Ectodermal cell (in vitro differentiated cells): ENCODE data around the gene OR52L1.
"Not testable (repeated sequence)": the region's sequence is repeated elsewhere in the genome, so short reads cannot be mapped to it uniquely, and the experiment has no call there.

Experiments used
- H3K27ac ChIP-seq: 2 replicates; pipeline ENCODE4 v1.7.0; 2013; ENCODE audit warnings: mild to moderate bottlenecking, low read depth, low read length; ENCODE audit not compliant: insufficient read depth, poor library complexity, severe bottlenecking
- H3K27me3 ChIP-seq: 2 replicates; pipeline ENCODE4 v1.7.0; 2013; ENCODE audit warnings: mild to moderate bottlenecking, low read length; ENCODE audit not compliant: insufficient read depth, control insufficient read depth, poor library complexity, severe bottlenecking
- H3K36me3 ChIP-seq: one replicate; pipeline ENCODE4 v1.7.0; 2013; ENCODE audit warnings: low read length; ENCODE audit not compliant: control insufficient read depth, insufficient read depth
- H3K4me1 ChIP-seq: one replicate; pipeline ENCODE4 v1.7.0; 2013; ENCODE audit warnings: low read length; ENCODE audit not compliant: control insufficient read depth, insufficient read depth
- H3K4me3 ChIP-seq: 2 replicates; pipeline ENCODE4 v1.7.0; 2013; ENCODE audit warnings: low read depth, low read length, control low read depth; ENCODE audit not compliant: insufficient read depth
- H3K9me3 ChIP-seq: 2 replicates; pipeline ENCODE4 v1.7.0; 2013; ENCODE audit warnings: mild to moderate bottlenecking, low read length, moderate library complexity; ENCODE audit not compliant: control insufficient read depth
- WGBS, 2 experiments: methylation state at CpG; one replicate each; pipeline ENCODE4 v1.1.7; 2013; ENCODE audit warnings: missing lambda C conversion rate in 2 of 2; 5-methylcytosine and 5-hydroxymethylcytosine counted together

OR52L1 gene

DNA sequence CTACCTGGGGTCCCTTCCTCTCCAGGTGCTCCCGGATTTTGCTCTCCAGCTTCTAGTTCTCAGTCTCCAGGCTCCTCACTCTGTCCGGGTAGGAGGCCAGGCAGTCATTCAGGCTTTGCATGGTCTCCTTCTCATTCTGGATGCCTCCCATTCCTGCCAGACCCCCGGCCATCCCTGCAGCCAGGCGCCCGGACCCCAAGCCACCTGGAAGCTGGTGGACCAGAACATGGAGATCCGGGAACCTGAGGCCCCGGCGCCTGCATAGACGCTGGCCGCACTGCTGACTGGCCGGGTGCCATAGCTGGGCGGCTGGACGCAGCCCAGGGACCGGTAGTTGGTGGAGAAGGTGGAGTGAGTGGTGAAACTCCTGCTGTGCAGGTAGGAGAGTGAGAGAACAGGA, 8.0 kb upstream of the OR52L1 start:
- Histone ChIP-seq H3K36me3 (no peaks in the 10 kb centered on the region), H3K27ac (no peak overlapping the region), H3K4me1 (no peaks in the 10 kb centered on the region), H3K27me3 (no peaks in the 10 kb centered on the region), H3K4me3 (no peak overlapping the region), H3K9me3 (no peaks in the 10 kb centered on the region)
- 91 to 94% methylated on average over 14 of the region's 14 CpGs for WGBS, 2 experiments

DNA sequence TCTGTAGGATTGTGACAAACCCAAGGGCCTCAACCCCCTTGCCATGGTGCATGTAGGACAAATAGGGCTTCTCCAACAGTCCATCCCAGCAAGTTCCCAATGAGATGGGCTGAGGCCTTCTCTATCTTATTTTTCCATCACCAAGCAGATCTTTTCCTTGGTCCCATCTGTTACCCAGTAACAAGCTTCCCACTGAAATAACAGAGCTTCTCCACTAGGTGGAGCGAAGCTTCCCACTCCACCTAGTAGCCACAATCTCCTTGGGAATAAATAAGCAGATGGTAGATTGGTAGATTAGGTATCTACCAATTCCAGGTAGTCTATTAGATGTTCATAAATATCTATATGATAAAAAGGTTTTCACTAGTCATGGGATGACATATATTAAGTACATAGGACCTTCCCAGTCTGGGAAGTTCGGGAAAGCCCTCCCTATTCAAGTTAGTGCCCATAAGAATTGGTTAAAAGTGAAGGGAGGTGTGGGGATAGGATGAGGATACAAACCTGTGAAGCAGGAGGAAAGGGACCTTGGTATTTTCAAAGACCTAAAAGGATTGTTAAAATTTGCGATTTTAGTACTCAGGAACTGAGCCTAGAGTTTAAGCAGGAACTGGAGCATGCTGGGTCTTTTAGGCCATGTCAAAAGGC, 5.9 kb upstream of the OR52L1 start:
- H3K4me3 ChIP-seq: no peak overlapping the region
- WGBS, 2 experiments: 72 to 85% methylated on average over 2 of the region's 3 CpGs

DNA sequence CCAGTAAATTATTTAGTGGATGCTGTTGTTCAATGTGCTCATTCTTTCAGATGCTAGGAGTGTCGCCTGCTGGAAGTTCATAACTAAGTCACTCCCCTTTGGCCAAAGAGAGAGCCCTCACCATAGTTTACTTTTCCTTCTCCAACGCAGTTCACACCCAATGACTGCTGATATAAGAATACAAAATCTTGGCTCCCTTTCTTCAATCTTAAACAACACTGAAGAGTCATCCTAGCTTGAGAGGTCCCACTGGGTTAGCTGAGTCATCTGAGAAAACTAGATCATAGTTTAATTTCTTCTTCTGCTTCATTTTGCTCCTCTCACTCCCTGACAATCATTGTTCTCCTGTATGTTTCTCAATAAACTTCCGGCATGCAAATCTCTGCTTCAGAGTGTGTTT, 5.4 kb upstream of the OR52L1 start:
- no peak overlapping the region for H3K4me3 ChIP-seq

More for the DNA sequence above, 5.9 kb upstream of the OR52L1 start:
- Histone ChIP-seq H3K27me3 (no peaks in the 10 kb centered on the region), H3K36me3 (no peaks in the 10 kb centered on the region), H3K4me1 (no peaks in the 10 kb centered on the region), H3K9me3 (no peaks in the 10 kb centered on the region), H3K27ac (no peak overlapping the region)

DNA sequence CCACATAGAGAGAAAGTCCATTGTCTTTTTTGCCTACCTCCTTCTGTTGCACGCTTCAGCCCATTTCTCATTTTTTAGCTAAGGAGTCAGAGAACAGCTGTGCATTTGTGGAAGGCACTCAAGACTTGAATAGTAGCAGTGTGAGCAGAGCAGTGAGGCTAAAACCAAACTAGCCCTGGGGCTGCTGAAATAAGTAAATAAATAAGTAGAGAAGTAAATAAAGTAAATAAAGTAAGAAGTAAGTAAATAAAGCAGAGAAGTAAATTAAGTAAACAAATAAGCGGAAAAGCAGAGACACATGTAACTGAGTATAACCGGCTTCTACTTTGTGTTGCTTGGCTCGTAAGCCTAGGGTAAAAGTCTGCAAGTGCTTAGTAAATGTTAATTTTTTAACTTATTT, 2.4 kb upstream of the OR52L1 start:
- Histone ChIP-seq H3K27me3 (no peaks in the 10 kb centered on the region), H3K9me3 (no peaks in the 10 kb centered on the region), H3K4me3 (no peak overlapping the region), H3K27ac (no peak overlapping the region), H3K36me3 (no peaks in the 10 kb centered on the region), H3K4me1 (no peaks in the 10 kb centered on the region)
- 94 to 95% methylated on average over 4 of the region's 4 CpGs for WGBS, 2 experiments

More for the DNA sequence above, 5.4 kb upstream of the OR52L1 start:
- Histone ChIP-seq H3K4me1 (no peaks in the 10 kb centered on the region), H3K36me3 (no peaks in the 10 kb centered on the region), H3K27ac (no peak overlapping the region), H3K9me3 (no peaks in the 10 kb centered on the region), H3K27me3 (no peaks in the 10 kb centered on the region)
- 91 to 92% methylated on average over 3 of the region's 3 CpGs for WGBS, 2 experiments

DNA sequence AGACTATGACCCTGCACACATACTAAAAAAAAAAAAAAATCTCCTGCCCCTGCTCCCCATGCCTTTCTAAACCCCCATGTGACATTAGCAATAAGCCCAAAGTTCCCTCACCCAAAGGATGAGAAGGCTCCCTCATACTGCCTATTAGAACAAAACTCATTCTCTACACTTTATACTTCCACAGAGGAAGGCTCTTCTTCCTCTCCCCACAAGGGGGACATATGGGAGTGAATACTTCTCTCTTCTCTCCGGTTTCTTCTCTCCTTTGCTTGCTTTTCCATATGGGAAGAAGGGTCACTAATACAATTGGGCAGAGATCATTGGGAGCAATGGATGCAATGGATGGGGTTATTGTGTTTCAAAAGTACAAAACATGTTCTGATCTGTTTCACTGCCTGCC, 3.3 kb downstream of the OR52L1 start:
- no peaks in the 10 kb centered on the region for H3K27me3 ChIP-seq
- no peak overlapping the region for H3K4me3 ChIP-seq
- H3K27ac ChIP-seq: no peak overlapping the region
- no peaks in the 10 kb centered on the region for H3K9me3 ChIP-seq
- H3K36me3 ChIP-seq: no peaks in the 10 kb centered on the region
- no peaks in the 10 kb centered on the region for H3K4me1 ChIP-seq
- 60 to 86% methylated on average over 1 of the region's 1 CpG for WGBS, 2 experiments

DNA sequence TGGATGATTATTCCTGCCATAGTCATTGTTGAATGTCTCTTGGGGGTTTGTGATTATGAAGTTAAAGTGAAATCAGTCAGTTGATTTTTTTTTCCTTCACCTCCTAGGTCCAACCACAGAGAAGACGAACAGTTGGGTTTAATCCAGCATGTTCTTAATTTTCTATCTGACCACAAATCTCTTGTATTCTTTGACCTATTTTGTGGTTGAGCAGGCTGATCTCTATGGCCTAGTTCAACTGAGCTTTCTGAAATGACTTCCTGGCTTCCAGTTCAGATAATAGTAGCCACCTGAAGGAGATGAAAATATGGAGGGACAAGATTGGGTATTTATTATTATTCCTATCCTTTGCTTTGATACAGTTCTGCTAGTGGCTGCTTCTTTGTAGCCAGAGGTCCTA, 13.3 kb downstream of the OR52L1 start:
- Histone ChIP-seq H3K4me1 (no peaks in the 10 kb centered on the region), H3K9me3 (no peaks in the 10 kb centered on the region), H3K27me3 (no peaks in the 10 kb centered on the region), H3K4me3 (no peak overlapping the region), H3K36me3 (no peaks in the 10 kb centered on the region), H3K27ac (no peak overlapping the region)
- 81 to 100% methylated on average over 1 of the region's 1 CpG for WGBS, 2 experiments

DNA sequence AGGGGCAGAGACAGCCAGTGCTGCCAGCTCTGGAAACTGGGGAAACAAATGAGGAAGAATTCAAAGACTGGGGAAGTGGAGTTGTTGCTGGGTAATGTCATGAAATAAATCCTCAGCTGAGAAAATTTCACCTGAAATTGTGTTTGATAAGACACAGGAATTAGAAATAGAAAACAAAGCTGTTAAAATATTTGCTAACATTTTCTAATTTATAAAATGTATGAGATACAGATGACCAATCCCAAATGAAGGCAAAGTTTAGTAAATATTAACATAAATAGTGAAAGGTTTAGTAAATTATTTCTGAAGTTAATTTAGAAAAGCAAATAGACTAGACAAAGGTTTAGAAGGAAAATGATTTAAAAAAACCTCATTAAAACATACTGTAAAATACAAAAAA, 18.4 kb downstream of the OR52L1 start, which contains the start of gene OR56A5:
Gene OR56A5, minus strand, starts transcription at position 101 of the 400 bp plus-strand sequence. Its CDS starts 0 bp downstream, at position 101.
- Histone ChIP-seq H3K4me3 (no peak within 1 kb of the TSS), H3K4me1 (no peaks in the 10 kb centered on the region), H3K27me3 (no peaks in the 10 kb centered on the region), H3K36me3 (no peaks in the 10 kb centered on the region), H3K9me3 (no peaks in the 10 kb centered on the region), H3K27ac (no peak within 1 kb of the TSS)

DNA sequence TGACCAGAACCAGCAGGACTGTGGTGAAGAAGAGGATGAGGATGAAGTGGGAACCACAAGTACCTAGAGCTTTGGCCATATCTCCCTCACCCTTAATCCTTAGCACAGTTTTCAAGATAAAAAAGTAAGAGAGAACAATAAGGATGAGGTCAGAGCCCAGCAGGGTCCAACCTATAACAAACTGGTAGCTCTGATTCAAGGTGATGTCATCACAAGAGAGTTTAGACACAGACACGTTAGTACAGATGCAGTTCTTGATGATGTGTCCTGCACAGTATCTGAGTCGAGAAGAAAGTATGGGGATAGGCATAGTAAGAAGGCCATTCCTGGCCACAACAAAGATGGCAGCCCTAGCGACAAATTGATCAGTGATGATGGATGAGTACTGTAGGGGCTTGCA, 19.1 kb downstream of the OR52L1 start:
- no peaks in the 10 kb centered on the region for H3K9me3 ChIP-seq
- H3K27ac ChIP-seq: no peak overlapping the region
- WGBS, 2 experiments: 59 to 62% methylated on average over 3 of the region's 3 CpGs
- H3K36me3 ChIP-seq: no peaks in the 10 kb centered on the region
- H3K4me3 ChIP-seq: no peak overlapping the region
- no peaks in the 10 kb centered on the region for H3K4me1 ChIP-seq
- no peaks in the 10 kb centered on the region for H3K27me3 ChIP-seq

DNA sequence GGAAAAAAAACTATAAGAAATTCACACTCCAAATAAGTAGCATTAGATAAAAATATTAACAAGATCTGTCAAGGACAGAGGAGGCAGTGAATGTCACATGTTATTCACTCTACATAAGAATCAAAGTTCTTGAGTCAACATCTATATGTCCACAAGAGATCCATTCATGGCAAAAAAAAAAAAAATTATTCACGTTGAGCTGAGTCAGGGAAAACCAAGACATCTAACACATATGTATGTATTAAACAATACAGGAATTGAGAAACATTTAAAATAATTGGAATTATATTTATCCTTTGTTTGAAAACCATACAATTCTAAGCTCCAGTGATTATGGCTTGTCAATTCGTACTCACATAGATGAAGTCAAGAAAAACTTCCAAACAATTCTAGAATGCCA, 19.8 kb downstream of the OR52L1 start:
- Histone ChIP-seq H3K4me3 (no peak overlapping the region), H3K27ac (no peak overlapping the region), H3K27me3 (no peaks in the 10 kb centered on the region), H3K4me1 (no peaks in the 10 kb centered on the region), H3K9me3 (no peaks in the 10 kb centered on the region), H3K36me3 (no peaks in the 10 kb centered on the region)
- 83 to 94% methylated on average over 1 to 2 of the region's 2 CpGs for WGBS, 2 experiments

DNA sequence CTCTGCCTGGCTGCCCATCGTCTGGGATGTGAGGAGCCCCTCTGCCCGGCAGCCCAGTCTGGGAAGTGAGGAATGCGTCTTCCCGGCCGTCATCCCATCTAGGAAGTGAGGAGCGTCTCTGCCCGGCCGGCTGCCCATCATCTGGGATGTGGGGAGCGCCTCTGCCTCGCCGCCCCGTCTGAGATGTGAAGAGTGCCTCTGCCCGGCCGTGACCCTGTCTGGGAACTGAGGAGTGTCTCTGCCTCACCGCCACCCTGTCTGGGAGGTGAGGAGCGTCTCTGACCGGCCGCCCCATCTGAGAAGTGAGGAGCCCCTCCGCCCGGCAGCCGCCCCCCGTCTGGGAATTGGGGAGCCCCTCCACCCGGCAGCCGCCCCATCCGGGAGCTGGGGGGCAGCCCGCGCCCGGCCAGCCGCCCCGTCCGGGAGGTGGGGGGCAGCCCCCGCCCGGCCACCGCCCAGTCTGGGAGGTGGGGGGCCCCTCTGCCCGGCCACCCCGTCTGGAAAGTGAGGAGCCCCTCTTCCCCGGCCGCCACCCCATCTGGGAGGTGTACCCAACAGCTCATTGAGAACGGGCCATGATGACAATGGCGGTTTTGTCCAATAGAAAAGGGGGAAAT, 26.0 kb downstream of the OR52L1 start:
- H3K27ac ChIP-seq, H3K9me3 ChIP-seq, H3K27me3 ChIP-seq, H3K4me1 ChIP-seq, H3K36me3 ChIP-seq, H3K4me3 ChIP-seq: not testable (repeated sequence)
- 90% methylated on average over 40 of the region's 40 CpGs for WGBS, 2 experiments
